DND-41 (cell line): ENCODE results near the gene LILRB2.

Experiments
- CTCF ChIP-seq: IDR thresholded peaks from 2 replicates; pipeline ENCODE4 v1.5.1; 2012; ENCODE audit warnings: borderline replicate concordance, low read length, moderate library complexity, mild to moderate bottlenecking; ENCODE audit not compliant: poor library complexity, severe bottlenecking; ENCODE audit errors: extremely low read depth
- EZH2 ChIP-seq: IDR thresholded peaks from 3 replicates; pipeline ENCODE4 v1.6.1; 2012; ENCODE audit warnings: borderline replicate concordance, low read depth, mild to moderate bottlenecking, moderate library complexity, low read length, inconsistent platforms; ENCODE audit not compliant: severe bottlenecking

GRCh38 chr19:54253331-54254194 is 27.3 kb downstream of the LILRB2 start:
- no peak for TF ChIP-seq CTCF
- no peak for TF ChIP-seq EZH2
